Brain microvascular endothelial cell (primary cell): ENCODE data around the gene MEIS2.

Experiments used
- DNase-seq: peaks from one replicate; pipeline ENCODE4 v3.0.0-alpha.2; 2020
- H3K27ac ChIP-seq: fragments of 250-450 bp; sonication (Bioruptor Pico); 2 replicates; pipeline ENCODE4 v1.5.1; 2020; ENCODE audit warnings: mild to moderate bottlenecking, moderate library complexity
- H3K27me3 ChIP-seq: fragments of 250-450 bp; sonication (Bioruptor Pico); replicated peaks from 2 replicates; pipeline ENCODE4 v1.5.1; 2020; ENCODE audit warnings: mild to moderate bottlenecking
- H3K36me3 ChIP-seq: fragments of 250-450 bp; sonication (Bioruptor Pico); replicated peaks from 2 replicates; pipeline ENCODE4 v1.5.1; 2020; ENCODE audit warnings: mild to moderate bottlenecking
- H3K4me3 ChIP-seq: 2 replicates; pipeline ENCODE4 v1.5.1; 2011; ENCODE audit warnings: low read depth, mild to moderate bottlenecking, control low read depth, low read length, moderate library complexity
- in situ Hi-C: cut with HindIII; loops from 2 replicates; pipeline ENCODE4 v1.10.0; 2017; ENCODE audit warnings: low sequenced_read_pairs, low pct_ligation_motif_present
- TF ChIP-seq, protein P1 (sequence below): IDR thresholded peaks from 2 replicates; pipeline ENCODE4 v1.5.1; 2011; ENCODE audit warnings: low read depth, mild to moderate bottlenecking, moderate library complexity, low read length, control low read depth, inconsistent platforms; ENCODE audit errors: missing control alignments

The MEIS2 gene

DNA sequence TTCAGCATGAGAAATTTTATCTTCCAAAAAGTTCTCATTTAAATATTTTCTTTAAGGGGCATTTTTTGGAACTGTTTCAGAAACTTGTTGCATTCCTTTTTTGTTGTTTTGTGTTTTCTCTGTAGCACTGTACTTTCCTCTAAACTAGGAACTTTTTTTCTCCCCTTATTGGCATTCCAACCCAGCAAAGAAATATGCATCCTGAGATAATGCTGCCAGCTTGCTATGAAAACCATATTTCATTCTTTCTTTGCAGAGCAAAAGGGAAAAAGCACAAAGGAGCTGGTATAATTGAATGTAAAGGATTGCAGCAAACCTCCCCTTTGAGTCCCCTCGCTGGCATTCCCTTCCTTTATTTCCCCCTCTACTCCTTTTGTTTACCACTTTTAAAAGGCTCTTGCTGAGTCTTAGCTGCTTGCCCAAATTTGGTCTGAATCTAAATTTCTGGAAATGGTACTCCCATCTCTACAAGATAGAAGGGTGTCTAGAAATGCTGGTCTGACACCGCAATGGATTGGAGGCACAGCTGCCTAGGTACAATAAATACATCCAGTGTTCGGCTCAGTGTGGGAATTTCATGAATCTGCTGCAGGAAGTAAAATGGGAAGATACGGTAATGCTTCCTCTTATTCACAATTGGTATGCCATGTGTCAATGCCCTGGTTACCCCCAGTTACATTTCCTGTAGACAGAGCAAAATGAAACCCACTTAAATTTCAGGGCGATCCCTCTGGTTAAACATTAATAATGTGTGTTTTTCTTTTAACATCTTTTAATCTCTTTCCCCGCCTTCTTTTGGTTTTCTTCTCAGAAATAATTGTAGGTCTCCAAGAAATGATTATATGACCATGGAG lies 156.6 kb downstream of the MEIS2 start:
- no peak for DNase-seq
- H3K27me3 ChIP-seq = no peaks in the 10 kb centered on the region
- no peak overlapping the region for H3K27ac ChIP-seq
- no peak overlapping the region for H3K4me3 ChIP-seq
- in situ Hi-C loops = no loop called here
- TF ChIP-seq, protein P1, sequence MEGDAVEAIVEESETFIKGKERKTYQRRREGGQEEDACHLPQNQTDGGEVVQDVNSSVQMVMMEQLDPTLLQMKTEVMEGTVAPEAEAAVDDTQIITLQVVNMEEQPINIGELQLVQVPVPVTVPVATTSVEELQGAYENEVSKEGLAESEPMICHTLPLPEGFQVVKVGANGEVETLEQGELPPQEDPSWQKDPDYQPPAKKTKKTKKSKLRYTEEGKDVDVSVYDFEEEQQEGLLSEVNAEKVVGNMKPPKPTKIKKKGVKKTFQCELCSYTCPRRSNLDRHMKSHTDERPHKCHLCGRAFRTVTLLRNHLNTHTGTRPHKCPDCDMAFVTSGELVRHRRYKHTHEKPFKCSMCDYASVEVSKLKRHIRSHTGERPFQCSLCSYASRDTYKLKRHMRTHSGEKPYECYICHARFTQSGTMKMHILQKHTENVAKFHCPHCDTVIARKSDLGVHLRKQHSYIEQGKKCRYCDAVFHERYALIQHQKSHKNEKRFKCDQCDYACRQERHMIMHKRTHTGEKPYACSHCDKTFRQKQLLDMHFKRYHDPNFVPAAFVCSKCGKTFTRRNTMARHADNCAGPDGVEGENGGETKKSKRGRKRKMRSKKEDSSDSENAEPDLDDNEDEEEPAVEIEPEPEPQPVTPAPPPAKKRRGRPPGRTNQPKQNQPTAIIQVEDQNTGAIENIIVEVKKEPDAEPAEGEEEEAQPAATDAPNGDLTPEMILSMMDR = no peak
- H3K36me3 ChIP-seq = no peaks in the 10 kb centered on the region

DNA sequence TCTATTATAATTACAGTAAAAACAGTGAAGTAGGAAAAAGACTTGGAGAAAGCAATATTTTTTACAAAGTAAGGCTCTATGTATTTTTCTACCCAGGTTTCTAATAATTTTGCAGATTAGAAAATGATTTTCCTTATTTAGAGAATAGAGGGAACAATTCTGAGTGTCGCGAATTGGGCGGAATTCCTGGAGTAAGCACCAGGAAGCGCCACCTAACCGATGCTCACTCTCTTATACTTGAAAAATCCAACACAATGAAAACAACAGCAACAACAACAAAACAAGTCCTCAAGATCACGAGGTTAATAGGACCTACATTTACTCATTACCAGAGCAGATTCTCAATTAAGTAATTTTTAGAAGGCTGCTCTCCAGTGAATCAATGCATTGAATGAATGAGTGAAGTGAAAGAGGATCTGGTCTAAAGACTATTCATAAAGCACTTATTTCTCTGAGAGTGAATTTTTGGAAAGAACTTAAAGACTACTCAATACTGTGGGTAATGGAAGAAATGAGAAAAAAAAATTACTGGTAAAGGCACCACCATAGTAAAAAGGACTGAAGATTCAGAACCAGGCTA lies 158.0 kb downstream of the MEIS2 start:
- TF ChIP-seq, protein P1 = no peak
- Histone ChIP-seq H3K27ac (no peak overlapping the region), H3K4me3 (no peak overlapping the region), H3K36me3 (no peaks in the 10 kb centered on the region), H3K27me3 (no peaks in the 10 kb centered on the region)
- in situ Hi-C loops = no loop called here
- DNase-seq = no peak

DNA sequence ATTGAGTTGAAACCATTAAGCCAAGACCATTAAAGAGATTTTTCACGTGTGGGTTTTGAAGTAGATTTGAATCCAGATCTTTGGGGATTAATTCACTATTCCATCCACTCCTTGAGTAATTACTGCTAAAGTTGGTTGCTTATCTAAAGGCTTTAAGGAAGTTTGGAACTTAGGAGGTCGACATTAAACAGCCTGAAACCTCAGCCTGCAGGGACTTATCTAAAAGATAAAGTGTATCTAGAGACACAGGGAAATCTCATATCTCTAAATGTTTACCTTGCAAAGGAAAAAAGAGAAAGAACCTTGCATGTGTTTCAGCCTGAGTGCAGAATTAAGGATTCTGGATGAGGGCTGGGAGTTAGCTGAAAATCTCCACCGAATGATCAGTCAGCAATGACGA lies 158.6 kb downstream of the MEIS2 start:
- Histone ChIP-seq H3K36me3 (no peaks in the 10 kb centered on the region), H3K4me3 (no peak overlapping the region), H3K27me3 (no peaks in the 10 kb centered on the region), H3K27ac (no peak overlapping the region)
- in situ Hi-C loops = no loop called here
- DNase-seq = no peak
- TF ChIP-seq, protein P1 = no peak

DNA sequence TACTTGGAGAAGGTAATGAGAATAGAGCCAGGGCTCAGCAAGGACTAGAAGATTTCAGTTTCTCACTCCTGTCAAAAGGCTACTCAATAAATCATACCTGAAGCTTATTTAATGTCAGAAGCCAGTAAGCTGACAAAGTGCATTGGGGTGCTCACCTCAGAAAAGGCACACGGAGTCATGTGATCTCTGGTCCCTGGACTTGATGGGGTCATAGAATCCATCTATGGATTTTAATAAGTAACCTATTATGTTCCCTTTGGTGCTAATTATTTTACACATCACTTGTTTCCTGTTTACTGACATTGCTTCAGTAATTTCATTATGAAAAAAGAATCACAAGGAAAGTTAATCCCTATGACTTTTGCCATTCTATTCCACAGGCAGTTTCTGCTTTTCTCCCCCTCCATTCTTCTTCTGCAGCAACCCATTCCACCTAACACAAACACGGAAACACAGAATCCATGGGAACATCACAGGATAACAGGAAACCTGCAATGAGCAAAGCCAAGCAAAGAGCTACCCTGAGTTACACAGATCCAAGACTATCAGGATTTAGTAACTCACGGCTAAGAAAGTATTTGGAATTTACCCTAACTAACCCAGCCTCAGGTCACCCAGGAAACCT lies 159.6 kb downstream of the MEIS2 start:
- in situ Hi-C loops = no loop called here
- Histone ChIP-seq H3K36me3 (no peaks in the 10 kb centered on the region), H3K27ac (no peak overlapping the region), H3K4me3 (no peak overlapping the region), H3K27me3 (no peaks in the 10 kb centered on the region)
- TF ChIP-seq, protein P1 = no peak
- no peak for DNase-seq

DNA sequence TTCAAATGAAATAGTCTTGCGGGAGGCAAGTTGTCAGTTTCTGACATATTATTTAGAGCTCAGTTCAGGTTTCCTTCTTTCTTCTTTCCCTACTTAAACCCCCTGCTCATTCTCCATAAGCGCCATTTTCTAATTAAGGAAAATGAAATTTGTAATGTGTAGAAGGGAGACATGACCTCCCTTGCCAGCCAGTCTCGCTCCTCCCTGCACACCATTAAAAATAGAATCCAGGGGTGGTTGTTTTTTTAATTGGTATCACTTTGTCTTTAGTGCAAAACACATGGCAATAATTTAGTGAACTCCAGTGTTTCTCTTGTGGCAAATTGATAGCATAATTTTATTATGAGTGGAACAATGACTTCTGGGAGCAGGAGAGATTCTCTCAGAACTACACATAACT lies 160.1 kb downstream of the MEIS2 start:
- H3K4me3 ChIP-seq = no peak overlapping the region
- no peaks in the 10 kb centered on the region for H3K36me3 ChIP-seq
- in situ Hi-C loops = no loop called here
- no peak for DNase-seq
- no peaks in the 10 kb centered on the region for H3K27me3 ChIP-seq
- TF ChIP-seq, protein P1 = no peak
- no peak overlapping the region for H3K27ac ChIP-seq
